Measurements from ENCODE around the gene FCER1G. TPM values are rescaled to one million over a fixed set of nuclear protein-coding genes. Genes with fewer than 3 reads are reported as not detected.

The FCER1G gene
- total RNA-seq, 2 donors from 2014 or later, result 0.68 to 0.69 TPM

GRCh38 chr1:161235957-161236775, 21.1 kb downstream of the FCER1G start:
- Histone ChIP-seq H3K27me3 (ENCODE audit: control insufficient read depth, insufficient read depth, low read length, poor library complexity, severe bottlenecking) (no peaks in the 10 kb centered on the region), H3K27ac (ENCODE audit: low read depth, low read length) (no peak overlapping the region), H3K4me1 (ENCODE audit: control insufficient read depth, insufficient read depth, low read length) (no peaks in the 10 kb centered on the region), H3K4me3 (ENCODE audit: low read length) (no peak overlapping the region), H3K36me3 (ENCODE audit: control insufficient read depth, insufficient read depth, low read length) (no peaks in the 10 kb centered on the region), H3K9me3 (ENCODE audit: control insufficient read depth, low read length) (no peaks in the 10 kb centered on the region), H3K9ac (ENCODE audit: extremely low read depth, low read length, poor library complexity, severe bottlenecking) (no peak overlapping the region)
- no peak for TF ChIP-seq CTCF (conservative IDR thresholded peaks at IDR 0.05)
- Mint-ChIP-seq H3K9me3 (no peaks in the 10 kb centered on the region), H3K27ac (no peak overlapping the region), H3K27me3 (ENCODE audit: insufficient read depth) (peaks cover 4% of the 10 kb centered on the region), H3K4me3 (no peak overlapping the region), H3K4me1 (no peaks in the 10 kb centered on the region), H3K36me3 (ENCODE audit: low read depth) (no peaks in the 10 kb centered on the region)
- 87 to 100% methylated on average over 1 to 5 of the region's 5 CpGs for WGBS, 2 experiments (ENCODE audit: insufficient coverage in 1 of 2, insufficient read length in 1 of 2)
- DNase-seq, result no peak

- Histone ChIP-seq H3K4me1 (ENCODE audit: control insufficient read depth, insufficient read depth, low read length) (no peaks in the 10 kb centered on the region), H3K27me3 (ENCODE audit: control insufficient read depth, insufficient read depth, low read length, poor library complexity, severe bottlenecking) (no peaks in the 10 kb centered on the region), H3K9me3 (ENCODE audit: control insufficient read depth, low read length) (no peaks in the 10 kb centered on the region), H3K36me3 (ENCODE audit: control insufficient read depth, insufficient read depth, low read length) (no peaks in the 10 kb centered on the region), H3K9ac (ENCODE audit: extremely low read depth, low read length, poor library complexity, severe bottlenecking) (no peak within 1 kb of the TSS), H3K4me3 (ENCODE audit: low read length) (no peak within 1 kb of the TSS), H3K27ac (ENCODE audit: low read depth, low read length) (no peak within 1 kb of the TSS)
- H3K36me3 Mint-ChIP-seq (ENCODE audit: low read depth), result no peaks in the 10 kb centered on the region
- no peak for DNase-seq
- H3K27ac Mint-ChIP-seq, result no peak within 1 kb of the TSS
- TF ChIP-seq CTCF (conservative IDR thresholded peaks at IDR 0.05), result no peak
- H3K4me1 Mint-ChIP-seq, result no peaks in the 10 kb centered on the region
- H3K4me3 Mint-ChIP-seq, result no peak within 1 kb of the TSS
- WGBS, 2 experiments (ENCODE audit: insufficient coverage in 1 of 2, insufficient read length in 1 of 2), result 62 to 89% methylated on average over 2 to 4 of the region's 4 CpGs
- H3K9me3 Mint-ChIP-seq, result no peaks in the 10 kb centered on the region
- peaks cover 4% of the 10 kb centered on the region for H3K27me3 Mint-ChIP-seq (ENCODE audit: insufficient read depth)
These were observed 23.0 kb downstream of the FCER1G start, which contains the start of gene NR1I3 for GRCh38 chr1:161238039-161238473. TSS of gene NR1I3 (minus strand) at chr1:161238203. CDS start at chr1:161236565, 1,638 bp downstream.

GRCh38 chr1:161241682-161242081, 26.6 kb downstream of the FCER1G start:
- Mint-ChIP-seq H3K36me3 (ENCODE audit: low read depth) (no peaks in the 10 kb centered on the region), H3K27ac (no peak overlapping the region), H3K4me3 (no peak overlapping the region), H3K27me3 (ENCODE audit: insufficient read depth) (peaks cover 4% of the 10 kb centered on the region), H3K4me1 (no peaks in the 10 kb centered on the region), H3K9me3 (no peaks in the 10 kb centered on the region)
- no peak for TF ChIP-seq CTCF (conservative IDR thresholded peaks at IDR 0.05)
- no peaks in the 10 kb centered on the region for H3K36me3 ChIP-seq (ENCODE audit: control insufficient read depth, insufficient read depth, low read length)
- H3K9me3 ChIP-seq (ENCODE audit: control insufficient read depth, low read length), result no peaks in the 10 kb centered on the region
- DNase-seq, result no peak
- no peak overlapping the region for H3K27ac ChIP-seq (ENCODE audit: low read depth, low read length)
- no peak overlapping the region for H3K9ac ChIP-seq (ENCODE audit: extremely low read depth, low read length, poor library complexity, severe bottlenecking)
- H3K4me1 ChIP-seq (ENCODE audit: control insufficient read depth, insufficient read depth, low read length), result no peaks in the 10 kb centered on the region
- H3K27me3 ChIP-seq (ENCODE audit: control insufficient read depth, insufficient read depth, low read length, poor library complexity, severe bottlenecking), result no peaks in the 10 kb centered on the region
- H3K4me3 ChIP-seq (ENCODE audit: low read length), result no peak overlapping the region
- WGBS, 2 experiments (ENCODE audit: insufficient coverage in 1 of 2, insufficient read length in 1 of 2), result 80 to 88% methylated on average over 1 to 3 of the region's 3 CpGs

Data from endodermal cell (in vitro differentiated cells).